VCaP (cell line): ENCODE measurements around the gene TNS3.
A peak's percentile ranks its signal among the peaks of the same experiment; 100 is the strongest.

Experiments
- H3K27ac ChIP-seq: fragments of 450-650 bp; 2 replicates; pipeline ENCODE4 v1.5.1; 2017
- TF ChIP-seq, protein P1 (sequence below): fragments of 450-650 bp; conservative IDR thresholded peaks from 2 replicates; pipeline ENCODE4 v1.5.1; 2017; ENCODE audit warnings: mild to moderate bottlenecking, moderate library complexity

Gene TNS3

DNA sequence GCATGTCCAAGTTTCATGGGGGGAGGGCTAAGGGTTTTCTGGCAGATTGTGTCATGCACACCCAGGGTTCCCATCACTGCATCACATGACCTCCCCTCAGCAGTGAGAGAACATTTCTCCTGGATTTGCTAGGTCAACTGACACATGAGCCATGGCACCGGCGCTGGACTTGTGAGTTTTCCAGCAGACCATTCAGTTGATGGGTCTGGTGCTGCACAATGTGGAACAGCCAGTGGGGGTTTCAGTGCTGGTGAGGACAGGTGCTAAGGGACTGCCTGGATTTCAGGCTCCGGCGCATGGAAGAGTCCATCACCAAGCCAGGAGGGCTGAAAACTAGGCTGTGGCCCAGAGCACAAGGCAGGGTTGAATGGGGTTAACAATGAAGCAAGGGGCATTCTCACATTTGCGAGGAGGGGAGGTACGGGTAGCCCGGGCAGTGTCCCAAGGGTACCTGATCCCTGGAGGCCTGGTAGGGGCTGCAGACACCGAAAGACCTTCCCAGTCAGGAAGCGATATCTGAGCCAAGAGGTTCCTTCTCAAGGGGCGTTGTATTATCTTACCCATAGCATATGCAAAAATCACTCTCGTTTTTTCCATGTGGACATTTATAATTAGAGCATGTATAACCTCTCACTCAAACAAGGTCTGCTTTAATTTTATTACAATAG, 203.0 kb downstream of the TNS3 start:
- no peak overlapping the region for H3K27ac ChIP-seq
- TF ChIP-seq, protein P1, sequence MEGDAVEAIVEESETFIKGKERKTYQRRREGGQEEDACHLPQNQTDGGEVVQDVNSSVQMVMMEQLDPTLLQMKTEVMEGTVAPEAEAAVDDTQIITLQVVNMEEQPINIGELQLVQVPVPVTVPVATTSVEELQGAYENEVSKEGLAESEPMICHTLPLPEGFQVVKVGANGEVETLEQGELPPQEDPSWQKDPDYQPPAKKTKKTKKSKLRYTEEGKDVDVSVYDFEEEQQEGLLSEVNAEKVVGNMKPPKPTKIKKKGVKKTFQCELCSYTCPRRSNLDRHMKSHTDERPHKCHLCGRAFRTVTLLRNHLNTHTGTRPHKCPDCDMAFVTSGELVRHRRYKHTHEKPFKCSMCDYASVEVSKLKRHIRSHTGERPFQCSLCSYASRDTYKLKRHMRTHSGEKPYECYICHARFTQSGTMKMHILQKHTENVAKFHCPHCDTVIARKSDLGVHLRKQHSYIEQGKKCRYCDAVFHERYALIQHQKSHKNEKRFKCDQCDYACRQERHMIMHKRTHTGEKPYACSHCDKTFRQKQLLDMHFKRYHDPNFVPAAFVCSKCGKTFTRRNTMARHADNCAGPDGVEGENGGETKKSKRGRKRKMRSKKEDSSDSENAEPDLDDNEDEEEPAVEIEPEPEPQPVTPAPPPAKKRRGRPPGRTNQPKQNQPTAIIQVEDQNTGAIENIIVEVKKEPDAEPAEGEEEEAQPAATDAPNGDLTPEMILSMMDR, result no peak

DNA sequence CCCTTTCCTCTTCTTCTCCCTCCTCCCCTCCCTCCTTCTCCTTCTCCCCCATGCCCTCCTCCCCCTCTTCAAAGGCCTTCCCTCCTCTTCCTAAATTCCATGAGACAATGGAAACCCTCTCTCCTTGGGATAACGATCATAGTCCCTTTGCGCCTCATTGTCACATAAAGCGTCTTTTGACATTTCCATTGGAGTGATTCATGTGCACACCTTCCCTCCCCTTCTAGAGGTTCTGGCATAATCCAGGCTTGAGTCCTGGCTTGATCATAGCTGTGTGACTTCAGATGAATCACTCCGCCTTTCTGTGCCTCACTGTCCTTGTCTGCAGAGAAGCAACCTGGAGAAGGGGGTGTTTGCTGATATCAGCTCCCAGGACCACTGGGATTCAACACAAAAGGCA, 204.2 kb downstream of the TNS3 start:
- H3K27ac ChIP-seq, result no peak overlapping the region
- TF ChIP-seq, protein P1, result no peak

DNA sequence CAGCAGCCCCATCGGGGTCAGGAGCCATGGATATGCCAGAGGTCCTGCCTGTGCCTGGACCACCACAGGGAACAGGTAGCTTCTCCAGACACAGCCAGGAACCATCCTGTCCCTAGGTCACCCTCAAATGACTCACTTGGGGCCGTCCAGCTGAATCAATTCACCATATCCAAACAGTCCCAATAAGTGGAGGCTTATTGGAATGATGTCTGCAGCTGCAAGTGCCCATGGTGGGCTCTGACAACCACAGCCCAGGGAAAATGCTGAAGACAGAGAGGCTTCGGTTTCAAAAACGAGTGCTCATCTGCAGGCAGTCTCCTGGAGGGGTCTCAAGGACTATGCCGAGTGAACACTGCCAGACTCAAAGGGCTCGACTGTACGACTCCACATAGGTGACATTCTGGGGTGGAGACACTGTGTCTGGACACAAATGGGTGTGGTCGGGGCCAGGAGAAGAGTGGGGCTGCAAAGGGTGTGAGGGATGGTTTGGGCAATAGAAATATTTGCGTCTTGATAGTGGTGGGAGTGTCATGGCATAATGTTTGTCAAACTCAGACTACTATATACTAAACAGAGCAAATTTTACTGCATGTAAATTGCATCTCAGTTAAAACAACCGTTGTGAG, 204.8 kb downstream of the TNS3 start:
- no peak overlapping the region for H3K27ac ChIP-seq
- TF ChIP-seq, protein P1, result no peak

DNA sequence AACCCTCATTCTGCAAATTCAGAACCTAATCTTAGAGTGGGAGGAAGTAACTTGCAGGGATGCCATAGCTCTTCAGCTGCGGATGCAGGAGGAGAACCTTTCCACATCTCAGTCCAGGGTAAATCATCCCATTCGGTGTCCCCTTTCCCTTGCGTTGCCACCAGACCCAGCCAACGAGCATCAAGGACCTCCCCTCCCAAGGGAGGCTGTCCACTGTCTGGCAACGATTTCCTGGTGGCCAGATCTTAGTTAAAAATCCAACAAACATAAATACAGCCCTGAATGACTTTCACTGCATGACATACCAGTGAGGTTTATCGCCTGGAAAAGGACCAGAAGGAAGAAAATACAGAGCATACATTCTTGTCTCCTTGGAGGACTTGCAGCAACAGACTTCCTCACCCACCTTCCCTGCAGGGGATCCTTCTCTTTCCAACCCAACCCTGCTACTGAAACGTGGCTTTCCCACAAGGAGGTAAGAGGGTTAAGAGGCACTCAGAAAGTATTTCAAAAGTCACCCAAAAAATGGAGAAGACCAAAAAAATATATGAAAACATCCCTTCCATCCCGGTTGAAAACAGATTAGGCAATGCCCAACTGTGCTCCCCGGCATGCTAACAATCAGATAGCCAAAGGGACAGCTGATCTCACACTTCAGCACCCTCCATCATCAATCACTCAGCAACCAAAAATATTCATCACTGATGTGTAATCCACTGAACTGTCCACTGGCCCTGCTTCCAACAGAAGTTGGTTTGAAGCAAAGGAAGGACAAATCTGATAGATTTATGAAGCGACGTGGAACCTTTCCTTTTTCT, 206.6 kb downstream of the TNS3 start:
- TF ChIP-seq, protein P1, result no peak
- H3K27ac ChIP-seq, result no peak overlapping the region

DNA sequence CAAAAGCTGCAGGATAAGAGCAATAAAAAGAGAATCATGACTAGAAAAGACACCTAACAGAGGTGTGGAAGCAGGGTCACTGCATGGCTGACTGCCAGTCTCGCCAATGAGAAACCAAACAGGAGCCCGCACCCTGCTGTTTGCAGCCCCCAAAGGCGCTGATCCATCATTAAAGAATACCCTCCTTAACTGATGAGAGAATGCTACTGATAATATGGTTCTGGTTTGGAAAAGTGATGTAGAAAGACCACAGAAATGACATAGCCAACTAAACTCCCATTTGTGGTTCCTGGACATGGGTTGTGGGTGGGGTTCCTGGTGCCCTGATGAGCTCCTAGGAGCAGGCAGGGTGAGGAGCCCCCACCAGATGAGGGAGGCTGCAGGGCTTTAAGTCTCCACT, 207.4 kb downstream of the TNS3 start:
- TF ChIP-seq, protein P1, result no peak
- H3K27ac ChIP-seq, result no peak overlapping the region; the same call in 1 of the 2 replicates

DNA sequence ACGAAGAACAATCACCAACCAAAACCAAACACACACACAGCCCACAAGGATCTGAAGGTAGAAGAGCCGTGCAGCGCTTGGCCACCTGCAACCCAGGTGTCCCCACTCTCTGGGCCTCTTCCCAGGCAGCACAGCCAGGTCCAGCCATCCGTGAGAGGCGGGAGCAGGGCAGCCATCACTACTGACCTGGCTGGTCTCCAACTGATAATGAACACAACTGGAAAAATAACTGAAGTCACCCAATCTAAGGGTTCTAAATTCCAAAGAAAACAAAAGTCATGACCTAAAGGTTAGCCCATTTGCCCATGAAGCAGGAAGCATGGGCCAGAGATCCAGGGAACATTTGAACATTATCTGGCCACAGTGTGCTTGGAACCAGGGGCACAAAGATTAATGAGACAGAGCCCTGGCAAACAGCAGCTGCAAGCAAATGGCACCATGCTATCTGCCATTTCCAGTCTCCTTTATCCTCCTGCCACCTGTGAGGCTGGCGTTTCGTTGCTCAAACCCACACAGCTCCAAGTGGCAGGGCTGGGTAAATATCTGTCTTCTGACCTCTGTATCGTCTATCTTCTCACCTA, 207.9 kb downstream of the TNS3 start:
- H3K27ac ChIP-seq, result peak overlapping the region; percentile 82
- TF ChIP-seq, protein P1, result no peak
